ENCODE results near the gene SLC2A4.

SLC2A4 gene

DNA sequence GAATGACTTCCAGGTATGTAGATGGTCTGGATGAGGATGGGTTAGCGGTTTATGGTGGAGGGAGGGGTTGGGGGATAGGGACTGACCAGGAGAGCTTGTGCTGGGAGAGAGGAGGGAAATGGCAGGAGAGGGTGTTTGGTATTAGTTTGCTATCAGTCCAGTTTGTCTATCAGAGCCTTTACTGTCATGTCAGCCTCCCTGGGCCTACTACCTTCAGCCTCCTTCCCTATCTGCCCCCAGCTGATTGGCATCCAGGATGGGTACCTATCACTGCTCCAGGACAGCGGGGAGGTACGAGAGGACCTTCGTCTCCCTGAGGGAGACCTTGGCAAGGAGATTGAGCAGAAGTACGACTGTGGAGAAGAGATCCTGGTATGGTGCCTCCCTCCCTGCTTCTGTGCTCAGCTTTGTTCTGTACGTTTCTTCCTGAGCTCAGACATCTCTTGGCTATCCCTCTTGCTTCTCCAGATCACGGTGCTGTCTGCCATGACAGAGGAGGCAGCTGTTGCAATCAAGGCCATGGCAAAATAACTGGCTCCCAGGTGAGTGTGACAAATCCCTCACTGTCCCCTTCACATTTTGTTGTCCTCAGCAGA is 29.7 kb downstream of the SLC2A4 start:
- Histone ChIP-seq H3K9me3 (no peaks in the 10 kb centered on the region), H3K36me3 (replicated peaks) (peaks cover 75% of the 10 kb centered on the region), H3K4me3 (no peak overlapping the region), H3K4me1 (peaks cover 12% of the 10 kb centered on the region), H3K27me3 (ENCODE audit: low read depth) (no peaks in the 10 kb centered on the region)
- in situ Hi-C loops (cut with MboI; ENCODE audit: low sequenced_read_pairs) = no loop called here
- DNase-seq (ENCODE audit: low spot score in 2 of 2) = no peak

DNA sequence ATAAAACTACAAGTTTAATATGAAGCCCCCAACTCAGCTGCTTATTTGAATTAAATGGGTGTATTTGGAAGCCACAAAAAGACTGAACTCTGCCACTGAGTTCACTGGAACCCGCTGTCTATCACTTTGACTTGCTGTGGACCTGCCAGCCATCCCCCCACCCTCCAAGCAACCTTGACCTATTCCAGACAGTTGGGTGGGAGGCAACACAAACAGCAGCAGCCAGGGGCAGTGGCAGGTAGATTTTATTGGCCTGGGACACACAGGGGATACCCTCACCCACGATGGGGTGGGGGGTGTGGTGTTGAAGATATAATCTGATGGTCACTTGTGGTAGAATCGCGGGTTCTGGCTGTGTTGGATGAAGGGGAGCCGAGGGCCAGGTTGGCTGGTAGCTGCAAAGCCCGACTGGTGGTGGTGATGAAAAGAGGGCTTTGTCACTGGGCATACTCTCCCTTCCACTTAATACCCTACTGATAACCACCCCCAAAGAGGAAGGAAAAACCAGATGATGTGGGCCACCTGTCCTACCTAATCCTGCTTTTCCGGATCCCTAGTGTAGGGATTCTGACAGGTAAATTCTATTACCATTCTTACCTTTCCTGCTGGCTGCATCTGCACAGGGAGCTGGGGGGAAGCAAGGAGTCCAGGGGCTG is 31.0 kb downstream of the SLC2A4 start:
- H3K36me3 ChIP-seq (replicated peaks) = peaks cover 86% of the 10 kb centered on the region

DNA sequence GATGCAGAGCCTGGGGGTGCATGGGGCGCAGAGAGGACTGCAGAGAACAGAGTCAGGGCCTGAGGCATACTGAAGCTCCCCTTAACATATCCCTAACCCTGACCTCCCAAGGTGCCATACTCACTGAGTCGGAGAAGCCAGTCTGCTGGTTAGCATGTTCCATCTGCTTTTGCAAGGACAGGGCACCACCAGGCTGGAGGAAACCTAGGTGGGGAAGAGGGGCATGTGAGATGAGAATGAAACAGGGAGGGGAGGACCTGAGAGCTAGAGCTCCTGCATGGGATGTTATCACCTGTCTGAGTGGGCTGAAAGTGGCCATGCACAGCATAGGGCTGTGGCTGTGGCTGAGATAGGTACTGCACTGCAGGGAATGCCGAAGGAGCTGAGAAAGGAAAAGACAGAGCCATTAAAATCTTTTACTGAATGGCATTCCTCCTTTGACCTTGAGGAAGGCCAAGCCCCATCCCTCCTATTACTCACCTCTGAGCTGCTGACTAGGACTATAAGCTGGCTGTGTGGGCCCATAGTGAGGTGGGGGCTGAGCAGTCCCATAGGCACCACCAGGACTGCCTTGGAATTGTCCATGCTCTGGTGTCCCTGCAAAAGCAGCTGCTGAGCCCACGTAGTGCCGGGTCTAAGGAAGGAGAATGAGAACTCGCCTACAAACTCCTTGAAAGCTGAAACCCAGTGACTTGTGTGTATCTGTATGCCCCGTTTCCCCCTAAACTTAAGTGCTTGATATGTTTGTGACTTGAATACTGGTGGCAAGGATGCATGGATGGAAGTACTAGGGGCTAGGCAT is 31.8 kb downstream of the SLC2A4 start:
- Histone ChIP-seq H3K36me3 (replicated peaks) (peaks cover 87% of the 10 kb centered on the region), H3K4me1 (peaks cover 12% of the 10 kb centered on the region), H3K4me3 (no peak overlapping the region), H3K27me3 (ENCODE audit: low read depth) (no peaks in the 10 kb centered on the region), H3K9me3 (no peaks in the 10 kb centered on the region)
- in situ Hi-C loops (cut with MboI; ENCODE audit: low sequenced_read_pairs) = no loop called here
- peak in 1 of 2 experiments; percentile 57 for DNase-seq (ENCODE audit: low spot score in 2 of 2)

More for the DNA sequence above, 31.0 kb downstream of the SLC2A4 start:
- in situ Hi-C loops (cut with MboI; ENCODE audit: low sequenced_read_pairs) = no loop called here
- no peak for DNase-seq (ENCODE audit: low spot score in 2 of 2)
- Histone ChIP-seq H3K27me3 (ENCODE audit: low read depth) (no peaks in the 10 kb centered on the region), H3K4me1 (peaks cover 12% of the 10 kb centered on the region), H3K9me3 (no peaks in the 10 kb centered on the region), H3K4me3 (no peak overlapping the region)

DNA sequence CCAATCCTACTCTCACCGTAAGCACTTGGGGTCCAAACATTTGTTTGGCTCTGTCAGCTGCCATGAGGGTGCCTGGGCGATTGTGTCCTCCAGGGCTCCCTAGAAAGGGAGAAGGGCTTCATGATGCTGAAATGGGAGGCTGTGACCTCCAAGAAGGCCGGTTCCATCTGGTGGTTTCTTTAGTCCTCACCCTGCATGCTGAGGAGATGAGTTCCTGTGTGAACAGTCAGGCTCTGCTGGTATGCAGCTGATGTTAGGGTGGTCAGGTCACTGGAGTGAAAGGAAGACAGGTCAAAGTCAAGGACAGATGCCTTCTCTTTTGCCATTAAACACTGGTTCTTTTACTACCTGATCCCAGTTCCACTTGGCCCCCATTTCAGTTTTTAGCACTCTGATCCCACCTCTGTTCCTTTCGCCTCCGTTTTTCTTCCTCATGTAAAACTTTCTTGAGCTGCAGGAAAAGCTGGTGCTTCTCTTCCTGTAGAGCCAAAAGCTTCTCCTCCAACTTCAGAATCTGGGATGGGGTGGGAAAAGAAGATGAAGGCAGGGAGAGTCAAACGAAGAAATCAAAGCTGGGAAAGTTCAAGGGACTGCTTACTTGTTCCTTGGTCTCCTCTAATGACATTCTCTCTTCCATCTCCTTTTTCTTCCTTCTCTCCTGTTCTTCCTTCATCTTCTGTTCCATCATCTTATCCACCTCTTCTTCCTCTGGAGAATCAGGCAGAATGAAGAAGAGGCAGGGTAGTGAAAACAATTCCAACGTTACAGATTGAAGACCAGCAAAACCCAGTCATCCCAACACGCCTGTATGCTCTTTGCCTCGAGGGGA is 32.6 kb downstream of the SLC2A4 start:
- Histone ChIP-seq H3K4me3 (peak overlapping the region; percentile 58), H3K27me3 (ENCODE audit: low read depth) (no peaks in the 10 kb centered on the region), H3K4me1 (peaks cover 12% of the 10 kb centered on the region), H3K36me3 (replicated peaks) (peaks cover 87% of the 10 kb centered on the region), H3K9me3 (no peaks in the 10 kb centered on the region)
- no peak for DNase-seq (ENCODE audit: low spot score in 2 of 2)
- in situ Hi-C loops (cut with MboI; ENCODE audit: low sequenced_read_pairs) = no loop called here

DNA sequence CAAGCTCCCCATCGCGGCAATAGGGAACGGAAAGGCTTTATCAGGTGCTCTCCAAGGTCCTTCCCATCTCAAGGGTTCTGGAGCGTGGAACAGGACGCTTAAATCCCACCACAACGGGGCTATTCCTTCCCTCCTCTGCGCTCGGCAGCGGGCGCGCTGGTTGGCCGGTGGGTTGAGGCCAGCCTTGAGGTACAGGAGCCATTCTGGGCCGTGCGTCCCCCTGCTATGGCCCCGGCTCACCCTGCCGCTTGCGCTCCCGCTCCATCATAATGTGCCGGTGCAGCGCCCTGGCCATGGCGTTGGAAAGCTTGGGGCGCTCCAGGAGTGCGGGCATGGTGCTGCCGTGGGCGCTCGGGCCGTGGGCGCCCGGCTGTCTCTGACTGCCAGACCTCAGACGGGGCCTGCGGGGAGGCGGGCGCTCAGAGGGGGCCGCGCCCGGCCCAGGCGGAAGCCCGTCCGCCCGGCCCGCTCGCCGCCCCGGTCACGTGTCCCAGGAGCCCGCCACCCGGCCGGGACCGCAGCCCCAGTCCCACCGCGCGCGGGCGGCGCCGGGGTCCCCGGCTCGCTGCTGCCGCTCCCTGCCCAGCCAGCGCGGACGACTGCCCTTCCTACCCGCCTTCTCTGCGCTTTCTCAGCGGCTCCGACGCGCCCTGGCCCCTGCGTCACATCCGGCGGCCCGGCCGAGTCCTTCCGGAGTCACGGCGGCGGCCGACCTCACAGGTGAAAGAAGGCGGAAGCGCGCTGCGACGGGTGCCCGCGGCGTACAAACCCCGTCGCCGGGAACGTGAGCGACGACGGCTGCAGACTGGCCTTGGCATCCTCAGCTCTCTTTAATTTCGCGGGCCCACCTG is 33.4 kb downstream of the SLC2A4 start, which contains the start of gene GPS2:
GPS2 (minus strand) TSS at position 642 of the 851 bp plus-strand sequence; CDS start at position 334, 308 bp downstream.
- H3K4me1 ChIP-seq = peaks cover 10% of the 10 kb centered on the region
- H3K4me3 ChIP-seq = peak within 1 kb of the TSS; percentile 58
- no peaks in the 10 kb centered on the region for H3K9me3 ChIP-seq
- no peaks in the 10 kb centered on the region for H3K27me3 ChIP-seq (ENCODE audit: low read depth)
- peaks cover 79% of the 10 kb centered on the region for H3K36me3 ChIP-seq (replicated peaks)
- peak; percentile 75 to 94 for DNase-seq (ENCODE audit: low spot score in 2 of 2)
- in situ Hi-C loops (cut with MboI; ENCODE audit: low sequenced_read_pairs) = no loop called here

DNA sequence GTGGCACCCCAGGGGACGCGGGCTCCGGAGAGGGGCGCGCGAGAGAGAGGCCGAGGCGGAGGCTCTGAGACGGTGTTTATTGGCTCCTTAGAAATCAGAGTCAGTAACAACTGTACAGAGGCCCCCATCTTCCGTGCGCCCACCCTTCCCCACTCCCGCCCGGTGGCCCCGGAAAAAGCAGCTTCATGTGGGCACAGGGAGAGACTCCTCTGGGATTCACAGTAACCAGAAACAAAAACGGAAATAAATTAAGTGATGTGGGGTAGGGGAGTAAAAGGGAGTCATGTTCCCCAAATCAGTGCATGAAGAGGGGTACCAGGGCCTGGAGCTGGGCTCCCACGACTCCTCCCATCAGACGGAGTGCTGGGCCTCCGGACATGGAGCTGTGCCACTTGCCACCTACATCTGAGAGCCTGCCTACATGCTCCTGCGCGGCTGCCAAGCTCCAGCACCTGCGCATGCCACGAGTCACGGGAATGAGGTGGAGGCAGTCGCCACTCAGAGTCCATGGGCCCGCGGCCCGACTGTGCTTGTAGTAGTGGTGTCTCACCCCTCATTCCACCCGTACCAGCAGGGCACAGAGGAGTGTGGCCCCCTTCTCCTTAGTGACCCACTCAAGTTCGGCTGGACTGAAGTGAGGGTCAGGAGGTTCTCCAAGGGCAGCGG is 34.2 kb downstream of the SLC2A4 start:
- no peaks in the 10 kb centered on the region for H3K27me3 ChIP-seq (ENCODE audit: low read depth)
- H3K4me3 ChIP-seq = peak overlapping the region; percentile 58
- in situ Hi-C loops (cut with MboI; ENCODE audit: low sequenced_read_pairs) = no loop called here
- peaks cover 78% of the 10 kb centered on the region for H3K36me3 ChIP-seq (replicated peaks)
- peaks cover 10% of the 10 kb centered on the region for H3K4me1 ChIP-seq
- no peak for DNase-seq (ENCODE audit: low spot score in 2 of 2)
- no peaks in the 10 kb centered on the region for H3K9me3 ChIP-seq

DNA sequence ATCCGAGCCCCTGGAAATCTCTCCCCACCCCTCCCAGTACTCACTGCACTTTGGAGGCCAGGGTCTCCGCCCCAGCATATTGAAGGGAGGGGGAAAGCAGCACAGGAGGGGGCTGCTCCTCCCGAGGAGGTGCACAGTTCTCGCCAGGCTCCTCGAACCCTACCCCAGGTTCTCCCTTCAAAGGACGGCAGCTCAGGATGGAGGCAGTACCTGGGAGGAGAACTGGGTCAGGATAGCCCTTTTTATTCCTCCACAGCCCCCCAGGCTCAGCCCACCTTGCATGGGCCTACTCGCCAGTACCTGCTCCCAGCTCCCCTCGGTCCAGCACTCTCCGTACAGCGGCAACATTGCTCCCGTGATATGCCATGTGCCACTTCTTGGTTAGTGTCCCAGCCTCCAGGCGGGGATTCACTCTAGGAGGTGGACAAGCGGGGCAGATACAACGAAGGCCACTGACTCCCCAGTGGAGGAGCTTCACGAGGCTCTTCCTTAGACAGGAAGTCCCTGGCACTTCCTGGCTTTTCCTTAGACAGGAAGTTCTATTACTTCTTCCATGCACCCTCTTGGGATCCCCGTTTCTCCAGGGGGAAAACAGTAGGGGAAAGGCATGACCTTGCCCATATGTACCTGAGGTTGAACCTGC is 35.8 kb downstream of the SLC2A4 start:
- H3K4me3 ChIP-seq = no peak overlapping the region
- peaks cover 82% of the 10 kb centered on the region for H3K36me3 ChIP-seq (replicated peaks)
- in situ Hi-C loops (cut with MboI; ENCODE audit: low sequenced_read_pairs) = no loop called here
- no peaks in the 10 kb centered on the region for H3K27me3 ChIP-seq (ENCODE audit: low read depth)
- H3K4me1 ChIP-seq = peaks cover 10% of the 10 kb centered on the region
- H3K9me3 ChIP-seq = no peaks in the 10 kb centered on the region
- DNase-seq (ENCODE audit: low spot score in 2 of 2) = no peak

DNA sequence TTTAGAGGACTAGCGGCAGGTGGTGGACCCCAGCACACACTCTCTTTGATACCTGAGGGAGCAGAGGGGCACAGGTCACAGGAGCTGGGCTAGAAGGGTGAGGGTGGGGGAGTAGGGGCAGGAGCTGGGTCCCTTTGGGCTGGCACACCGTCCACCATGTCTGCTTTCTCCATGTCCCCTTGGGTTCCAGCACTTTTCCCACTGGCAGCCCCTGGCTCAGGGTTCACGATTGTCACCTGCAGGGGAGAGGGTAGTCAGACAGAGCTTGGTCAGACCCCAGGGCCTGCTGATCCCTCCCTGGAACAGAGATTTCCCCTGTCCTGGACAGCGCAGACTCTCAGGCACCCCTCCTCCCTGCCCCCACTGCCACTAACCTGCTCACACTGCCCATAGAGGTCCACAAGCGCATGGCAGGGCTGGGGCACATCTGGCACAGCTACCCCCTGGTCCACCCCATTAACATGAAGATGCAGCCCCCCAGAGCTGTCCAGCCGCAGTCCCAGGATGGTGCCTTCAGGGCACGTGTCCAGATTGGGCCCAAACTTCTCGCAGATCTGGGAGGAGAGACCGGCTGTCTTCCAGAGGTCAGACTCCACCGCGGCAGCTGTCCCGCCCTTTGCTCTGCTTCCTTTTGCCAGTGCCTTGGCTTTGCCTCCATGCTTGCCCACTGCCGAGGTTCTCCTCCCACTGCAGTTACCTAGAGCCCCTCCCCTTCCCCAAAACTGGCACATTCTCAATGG is 36.8 kb downstream of the SLC2A4 start:
- no peaks in the 10 kb centered on the region for H3K9me3 ChIP-seq
- H3K4me1 ChIP-seq = peaks cover 10% of the 10 kb centered on the region
- no peak for DNase-seq (ENCODE audit: low spot score in 2 of 2)
- H3K27me3 ChIP-seq (ENCODE audit: low read depth) = no peaks in the 10 kb centered on the region
- H3K36me3 ChIP-seq (replicated peaks) = peaks cover 82% of the 10 kb centered on the region
- H3K4me3 ChIP-seq = no peak overlapping the region
- in situ Hi-C loops (cut with MboI; ENCODE audit: low sequenced_read_pairs) = no loop called here

DNA sequence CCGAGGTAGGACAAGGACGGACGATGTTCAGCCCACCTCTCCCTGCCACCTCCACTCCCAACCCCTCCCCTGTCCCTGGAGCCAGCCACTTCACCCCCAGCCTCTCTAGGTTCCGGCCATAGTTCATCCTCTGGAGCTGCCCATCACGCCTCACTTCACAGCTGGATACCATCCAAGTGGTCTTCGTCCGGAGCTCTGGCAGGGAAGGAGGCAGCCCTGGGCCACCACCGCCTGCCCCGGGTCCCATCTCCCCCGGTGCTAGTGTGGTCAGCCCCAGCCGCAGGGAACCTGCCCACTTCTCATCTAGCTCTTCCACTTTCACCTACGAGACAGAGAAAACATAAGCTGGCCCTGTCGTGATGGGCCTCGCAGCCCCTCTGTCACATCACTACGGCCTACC is 39.9 kb downstream of the SLC2A4 start:
- no peak for DNase-seq (ENCODE audit: low spot score in 2 of 2)
- in situ Hi-C loops (cut with MboI; ENCODE audit: low sequenced_read_pairs) = no loop called here
- Histone ChIP-seq H3K36me3 (replicated peaks) (peaks cover 83% of the 10 kb centered on the region), H3K4me3 (no peak overlapping the region), H3K9me3 (no peaks in the 10 kb centered on the region), H3K27me3 (ENCODE audit: low read depth) (no peaks in the 10 kb centered on the region), H3K4me1 (no peaks in the 10 kb centered on the region)

DNA sequence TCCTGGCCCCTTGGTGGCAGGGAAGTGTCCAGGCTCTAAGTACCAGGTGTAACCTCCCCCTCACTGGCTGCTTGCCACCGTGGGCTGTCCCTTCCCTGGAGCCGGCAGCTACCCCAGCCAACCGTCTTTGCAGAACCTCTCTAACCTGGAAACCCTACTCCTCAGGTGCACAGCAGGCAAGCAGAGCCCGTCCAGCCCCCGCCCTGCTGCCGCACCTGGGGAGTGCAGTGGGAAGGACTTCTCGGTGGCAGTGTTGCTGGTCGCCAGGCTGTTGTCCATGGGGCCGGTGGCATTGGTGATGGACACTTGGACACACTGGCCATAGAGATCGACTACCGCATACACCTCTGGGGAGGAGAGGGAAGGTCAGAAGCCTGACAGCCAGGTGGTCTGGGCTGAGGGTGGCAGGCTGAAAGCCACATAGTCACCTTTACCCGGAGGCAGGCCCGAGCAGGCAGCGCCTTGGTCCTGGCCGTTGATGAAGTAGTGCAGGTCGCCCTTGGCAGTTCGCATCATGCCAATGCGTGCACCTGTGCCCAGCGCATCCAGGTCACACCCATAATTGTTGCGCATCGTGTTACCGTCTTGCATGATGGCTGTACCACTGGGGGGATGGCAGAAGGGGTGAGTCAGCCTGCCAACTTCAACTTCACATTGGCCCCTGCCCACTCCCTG is 41.1 kb downstream of the SLC2A4 start:
- Histone ChIP-seq H3K36me3 (replicated peaks) (peaks cover 78% of the 10 kb centered on the region), H3K27me3 (ENCODE audit: low read depth) (no peaks in the 10 kb centered on the region)
- in situ Hi-C loops (cut with MboI; ENCODE audit: low sequenced_read_pairs) = no loop called here

DNA sequence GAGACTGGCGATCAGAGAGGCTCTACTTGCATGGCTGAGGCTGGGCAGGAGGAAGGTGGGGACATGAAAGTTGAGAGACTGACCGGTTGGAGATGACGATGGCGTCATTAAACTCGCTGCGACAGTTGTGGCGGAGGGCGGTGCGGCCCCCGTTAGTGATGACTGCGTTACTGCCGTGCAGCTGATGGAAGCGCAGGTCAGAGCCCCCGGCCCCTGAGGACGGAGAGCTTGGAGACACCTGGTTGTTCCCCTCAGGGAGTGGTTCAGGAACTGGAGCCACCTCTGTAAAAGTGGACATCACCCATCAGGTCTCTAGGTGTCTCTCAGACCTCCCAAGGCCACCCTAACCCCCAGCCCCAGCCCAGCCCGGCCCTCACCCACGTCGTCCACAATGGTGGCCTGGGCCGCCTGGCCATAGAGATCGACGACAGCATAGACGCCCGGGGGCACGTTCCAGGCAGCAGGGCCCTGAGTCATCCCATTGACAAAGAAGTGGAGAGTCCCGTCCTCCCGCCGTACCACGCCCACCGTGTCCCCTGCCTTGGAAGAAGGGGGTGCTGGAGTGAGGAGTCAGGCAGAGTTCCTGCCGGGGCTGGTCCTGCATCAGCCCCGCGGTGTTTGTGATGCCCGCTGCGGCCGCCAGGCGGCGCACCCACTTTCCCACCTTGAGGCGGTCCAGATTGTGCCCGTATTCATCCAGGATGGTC is 42.4 kb downstream of the SLC2A4 start:
- Histone ChIP-seq H3K36me3 (replicated peaks) (peaks cover 66% of the 10 kb centered on the region), H3K9me3 (no peaks in the 10 kb centered on the region), H3K4me1 (peaks cover 6% of the 10 kb centered on the region; the same call in 1 of the 2 replicates), H3K4me3 (no peak overlapping the region), H3K27me3 (ENCODE audit: low read depth) (no peaks in the 10 kb centered on the region)
- peak in 1 of 2 experiments; percentile 79 for DNase-seq (ENCODE audit: low spot score in 2 of 2)
- in situ Hi-C loops (cut with MboI; ENCODE audit: low sequenced_read_pairs) = no loop called here

More for the DNA sequence above, 41.1 kb downstream of the SLC2A4 start:
- no peak for DNase-seq (ENCODE audit: low spot score in 2 of 2)
- H3K9me3 ChIP-seq = no peaks in the 10 kb centered on the region
- H3K4me1 ChIP-seq = 0 out of 2 replicates have a peak, but pooled peaks cover under 1% of the 10 kb centered on the region
- H3K4me3 ChIP-seq = no peak overlapping the region

Data from HAP-1 (cell line).